Large intestine (tissue), 3 donors: Measurements from ENCODE around the gene DPY19L1. TPM values are rescaled to one million over a fixed set of nuclear protein-coding genes. Genes with fewer than 3 reads are reported as not detected.
A peak's percentile ranks its signal among the peaks of the same experiment; 100 is the strongest.
"Not testable (repeated sequence)": the region's sequence is repeated elsewhere in the genome, so short reads cannot be mapped to it uniquely, and the experiment has no call there.

Source experiments
- DNase-seq, 2 donors: peaks; one replicate each; pipeline versions ENCODE4 v3.0.0 to v3.0.0-alpha.2; 2013
- H3K27ac ChIP-seq: one replicate; pipeline ENCODE4 v1.5.1; 2013; ENCODE audit warnings: low read length
- H3K27me3 ChIP-seq: 2 replicates; pipeline ENCODE4 v1.6.1; 2013; ENCODE audit warnings: low read length; ENCODE audit not compliant: control insufficient read depth, insufficient read depth
- H3K36me3 ChIP-seq: 2 replicates; pipeline ENCODE4 v1.6.1; 2013; ENCODE audit warnings: low read length; ENCODE audit not compliant: control insufficient read depth, insufficient read depth
- H3K4me1 ChIP-seq: one replicate; pipeline ENCODE4 v1.6.1; 2013; ENCODE audit warnings: low read length; ENCODE audit not compliant: control insufficient read depth, insufficient read depth
- H3K4me3 ChIP-seq: one replicate; pipeline ENCODE4 v1.5.1; 2013; ENCODE audit warnings: low read length
- H3K9me3 ChIP-seq: one replicate; pipeline ENCODE4 v1.6.1; 2013; ENCODE audit warnings: mild to moderate bottlenecking, low read depth, low read length, moderate library complexity; ENCODE audit not compliant: control insufficient read depth
- WGBS: methylation state at CpG from one replicate; pipeline ENCODE4 v1.1.5; 2013; ENCODE audit warnings: low lambda C conversion rate; ENCODE audit not compliant: insufficient coverage; 5-methylcytosine and 5-hydroxymethylcytosine counted together
- polyA plus RNA-seq: library from polyadenylated mRNA; unstranded; fragments of 120-200 nt; gene quantifications from one replicate; pipeline ENCODE4 v1.2.1, GENCODE V29; 2013

Gene DPY19L1
- polyA plus RNA-seq, 1 donor, result 11.3 TPM

DNA sequence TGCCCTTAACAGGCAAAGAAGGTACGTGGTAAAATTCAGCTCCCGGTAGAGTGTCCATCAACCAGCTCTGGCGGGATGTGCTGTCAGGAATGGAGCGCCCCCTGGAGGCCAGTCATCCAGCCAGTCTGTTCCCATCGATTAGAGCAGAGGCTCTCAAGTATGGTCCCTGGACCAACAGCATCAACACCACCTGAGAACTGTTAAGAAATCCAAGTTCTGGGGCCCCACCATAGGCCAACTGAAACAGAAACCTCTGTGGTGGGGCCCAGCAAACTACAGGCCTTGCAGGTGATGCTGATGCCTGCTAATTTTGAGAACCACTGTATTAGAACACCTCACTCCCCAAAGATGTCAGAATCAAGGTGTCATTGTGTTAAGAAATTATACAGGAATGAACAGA, 109.2 kb downstream of the DPY19L1 start:
- no CpG with 5 or more reads among the region's 5 CpGs for WGBS
- DNase-seq, result peak in 1 of 2 donors; percentile 20
- no peaks in the 10 kb centered on the region for H3K4me1 ChIP-seq
- H3K9me3 ChIP-seq, result no peaks in the 10 kb centered on the region
- H3K27ac ChIP-seq, result no peak overlapping the region
- no peaks in the 10 kb centered on the region for H3K36me3 ChIP-seq
- no peak overlapping the region for H3K4me3 ChIP-seq
- H3K27me3 ChIP-seq, result no peaks in the 10 kb centered on the region

DNA sequence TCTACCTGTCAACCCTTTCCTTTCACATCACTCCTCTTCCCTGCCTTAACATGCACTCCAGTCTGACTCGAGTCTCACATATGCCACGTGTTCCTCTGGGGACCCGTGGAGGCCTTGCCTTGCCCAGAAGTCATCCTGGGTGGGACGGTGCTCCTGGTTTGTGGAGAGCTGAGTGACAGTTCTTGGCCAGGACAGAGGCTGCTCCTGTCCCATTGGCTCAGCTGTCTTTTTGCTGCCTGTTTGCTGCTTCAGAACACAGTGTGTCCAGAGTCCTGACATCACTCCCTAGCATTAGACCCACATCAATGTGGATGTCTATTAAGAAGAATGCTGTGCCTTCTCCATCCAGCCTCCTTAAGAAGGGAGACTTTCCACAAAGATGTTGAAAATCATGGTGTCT, 116.8 kb downstream of the DPY19L1 start:
- H3K27ac ChIP-seq, H3K9me3 ChIP-seq, DNase-seq, H3K36me3 ChIP-seq, H3K27me3 ChIP-seq, H3K4me3 ChIP-seq, H3K4me1 ChIP-seq: not testable (repeated sequence)
- WGBS, result no CpG with 5 or more reads among the region's 4 CpGs

GRCh38 chr7:34919038-34919437, 118.2 kb downstream of the DPY19L1 start:
- not testable (repeated sequence) for H3K4me3 ChIP-seq, H3K27ac ChIP-seq, H3K27me3 ChIP-seq, H3K36me3 ChIP-seq, DNase-seq, H3K4me1 ChIP-seq, H3K9me3 ChIP-seq
- WGBS, result no CpG with 5 or more reads among the region's 2 CpGs

DNA sequence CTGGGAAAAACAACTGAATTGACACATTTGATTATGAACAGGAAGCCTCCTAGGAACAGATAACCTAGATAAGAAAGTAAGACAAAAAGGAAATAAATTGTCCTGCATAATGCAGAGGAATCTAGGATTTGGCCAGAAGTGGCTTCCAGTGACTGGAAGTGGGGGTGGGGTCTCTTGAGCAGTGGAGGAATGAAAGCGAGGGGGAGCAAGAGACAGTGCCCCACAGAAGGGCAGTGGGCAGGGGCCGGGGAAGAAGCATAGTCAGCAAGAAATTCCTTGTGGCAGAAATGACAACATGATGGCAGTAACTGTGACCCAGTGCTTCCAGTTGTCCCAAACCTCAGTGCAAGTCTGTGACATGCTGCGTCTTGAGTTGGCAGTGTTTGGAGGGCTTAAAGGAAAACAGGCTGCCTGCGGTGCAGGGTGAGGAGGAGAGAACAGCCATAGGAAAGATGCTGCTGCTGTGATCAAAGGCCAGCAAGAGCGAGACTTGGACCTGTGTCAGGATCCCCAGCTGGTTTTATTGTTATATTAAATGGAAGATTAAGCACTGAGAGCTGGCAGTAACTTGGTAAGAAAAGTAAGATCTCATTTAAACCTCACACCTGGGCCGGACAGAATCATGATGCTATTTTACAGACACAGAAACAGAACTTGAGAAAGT, 119.0 kb downstream of the DPY19L1 start:
- no CpG with 5 or more reads among the region's 6 CpGs for WGBS
- not testable (repeated sequence) for H3K36me3 ChIP-seq, H3K27me3 ChIP-seq, H3K27ac ChIP-seq, H3K4me3 ChIP-seq, DNase-seq, H3K4me1 ChIP-seq, H3K9me3 ChIP-seq

DNA sequence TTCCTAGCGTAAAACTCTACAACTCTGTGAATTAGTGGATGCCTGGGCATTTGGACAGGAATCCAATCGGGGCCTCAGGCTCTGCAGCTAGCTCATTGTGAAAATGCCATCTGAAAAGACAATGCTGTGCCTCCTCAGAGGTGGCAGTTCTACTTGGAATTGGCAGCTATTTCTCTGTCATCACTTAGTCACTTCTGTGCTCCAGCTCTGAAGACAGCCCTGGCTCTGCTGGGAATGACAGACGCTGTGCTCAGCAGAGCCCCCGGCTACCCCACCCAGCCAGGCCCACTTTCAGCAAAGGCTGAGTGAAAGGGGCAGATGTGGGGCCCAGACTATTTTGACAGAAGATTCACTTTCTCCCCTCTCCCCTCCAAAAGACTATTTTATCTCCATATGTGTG, 119.8 kb downstream of the DPY19L1 start:
- not testable (repeated sequence) for H3K27ac ChIP-seq, H3K4me3 ChIP-seq, H3K9me3 ChIP-seq, H3K27me3 ChIP-seq, DNase-seq, H3K36me3 ChIP-seq, H3K4me1 ChIP-seq
- WGBS, result 100% methylated on average over 1 of the region's 4 CpGs

GRCh38 chr7:34916267-34916666, 121.0 kb downstream of the DPY19L1 start:
- WGBS, result 88% methylated on average over 1 of the region's 2 CpGs
- H3K36me3 ChIP-seq, result no peaks in the 10 kb centered on the region
- H3K4me1 ChIP-seq, result no peaks in the 10 kb centered on the region
- no peaks in the 10 kb centered on the region for H3K9me3 ChIP-seq
- H3K27ac ChIP-seq, result no peak overlapping the region
- no peak overlapping the region for H3K4me3 ChIP-seq
- no peak for DNase-seq
- no peaks in the 10 kb centered on the region for H3K27me3 ChIP-seq

- WGBS, result 100% methylated on average over 1 of the region's 2 CpGs
- H3K4me1 ChIP-seq, result no peaks in the 10 kb centered on the region
- no peak overlapping the region for H3K4me3 ChIP-seq
- H3K9me3 ChIP-seq, result no peaks in the 10 kb centered on the region
- no peaks in the 10 kb centered on the region for H3K27me3 ChIP-seq
- no peak for DNase-seq
- no peaks in the 10 kb centered on the region for H3K36me3 ChIP-seq
- no peak overlapping the region for H3K27ac ChIP-seq
These were observed 125.0 kb downstream of the DPY19L1 start for GRCh38 chr7:34912236-34912635.

- peak in 1 of 2 donors; percentile 21 for DNase-seq
- no CpG with 5 or more reads among the region's 30 CpGs for WGBS
These were observed 130.9 kb downstream of the DPY19L1 start for GRCh38 chr7:34906266-34906850.

GRCh38 chr7:34904987-34905386, 132.3 kb downstream of the DPY19L1 start:
- H3K9me3 ChIP-seq, result no peaks in the 10 kb centered on the region
- H3K4me3 ChIP-seq, result no peak overlapping the region
- no peak for DNase-seq
- no peak overlapping the region for H3K27ac ChIP-seq
- no peaks in the 10 kb centered on the region for H3K4me1 ChIP-seq
- WGBS, result no CpG with 5 or more reads among the region's 4 CpGs
- H3K27me3 ChIP-seq, result no peaks in the 10 kb centered on the region
- no peaks in the 10 kb centered on the region for H3K36me3 ChIP-seq

More at GRCh38 chr7:34906266-34906850, 130.9 kb downstream of the DPY19L1 start:
- not testable (repeated sequence) for H3K36me3 ChIP-seq, H3K27ac ChIP-seq, H3K4me1 ChIP-seq, H3K4me3 ChIP-seq, H3K27me3 ChIP-seq, H3K9me3 ChIP-seq

DNA sequence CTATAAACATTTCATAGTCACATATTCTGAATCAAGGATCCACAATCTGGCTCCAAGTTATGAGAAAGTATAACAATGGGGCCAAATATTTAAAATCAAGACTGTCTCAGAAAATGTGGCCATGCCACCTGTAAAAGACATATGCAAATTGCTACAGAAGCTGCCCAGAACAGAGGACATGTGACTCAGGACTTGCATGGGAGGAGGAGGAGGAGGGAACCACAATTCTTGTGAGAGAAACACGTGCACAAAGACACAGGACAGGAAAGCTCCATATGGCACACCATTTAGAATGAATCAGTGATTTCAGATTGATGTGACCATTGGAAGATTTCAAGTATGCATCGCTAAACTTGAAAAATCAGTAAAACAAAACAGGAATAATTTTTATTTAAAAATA, 133.4 kb downstream of the DPY19L1 start:
- DNase-seq, H3K27me3 ChIP-seq, H3K27ac ChIP-seq, H3K36me3 ChIP-seq, H3K4me1 ChIP-seq, H3K9me3 ChIP-seq, H3K4me3 ChIP-seq: not testable (repeated sequence)
- 100% methylated on average over 1 of the region's 2 CpGs for WGBS

DNA sequence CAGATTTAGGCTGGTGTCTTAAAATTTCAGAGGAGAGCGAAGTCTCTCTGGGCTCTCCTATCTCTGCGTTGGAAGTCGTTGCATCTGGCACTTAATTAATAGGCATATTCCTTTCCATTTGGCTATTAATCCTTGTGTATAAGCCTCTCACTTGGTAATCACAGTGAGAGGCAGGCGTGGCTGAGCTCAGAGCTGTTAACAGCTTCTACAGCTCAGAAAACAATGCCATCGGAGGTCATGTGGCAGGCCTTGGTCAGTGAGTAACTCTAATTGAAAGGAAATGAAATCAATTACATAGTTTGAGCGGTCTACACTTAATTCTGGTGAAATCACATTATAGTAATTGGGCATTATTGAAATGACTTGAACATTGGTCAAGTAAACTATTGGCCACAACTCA, 135.1 kb downstream of the DPY19L1 start:
- H3K27ac ChIP-seq, result no peak overlapping the region
- no peaks in the 10 kb centered on the region for H3K4me1 ChIP-seq
- no peak for DNase-seq
- H3K36me3 ChIP-seq, result no peaks in the 10 kb centered on the region
- no peaks in the 10 kb centered on the region for H3K9me3 ChIP-seq
- 88% methylated on average over 1 of the region's 6 CpGs for WGBS
- H3K27me3 ChIP-seq, result no peaks in the 10 kb centered on the region
- H3K4me3 ChIP-seq, result no peak overlapping the region
